ENCODE results near the gene RECK.
A peak's percentile ranks its signal among the peaks of the same experiment; 100 is the strongest.

The RECK gene

DNA sequence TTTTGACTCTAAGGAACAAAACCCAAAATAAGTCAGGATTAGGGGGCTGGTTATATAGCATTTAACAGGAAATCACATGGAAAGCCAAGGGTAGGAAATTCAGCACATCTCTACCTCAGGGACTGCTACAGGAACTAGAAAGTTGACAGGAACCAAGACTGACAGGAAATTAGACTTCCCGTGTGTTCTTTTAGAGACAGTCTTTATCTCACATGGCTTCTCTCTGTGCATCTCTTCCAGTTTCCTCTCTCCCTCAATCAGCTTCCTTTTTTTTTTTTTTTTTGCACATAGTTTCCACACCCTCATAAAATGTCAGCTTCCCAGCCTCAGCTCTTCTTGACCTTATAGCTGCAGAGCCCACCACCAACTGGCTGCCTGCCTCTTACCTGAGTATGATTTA is 4.8 kb downstream of the RECK start:
- DNase-seq (ENCODE audit: low read depth) = no peak
- TF ChIP-seq, protein P1, sequence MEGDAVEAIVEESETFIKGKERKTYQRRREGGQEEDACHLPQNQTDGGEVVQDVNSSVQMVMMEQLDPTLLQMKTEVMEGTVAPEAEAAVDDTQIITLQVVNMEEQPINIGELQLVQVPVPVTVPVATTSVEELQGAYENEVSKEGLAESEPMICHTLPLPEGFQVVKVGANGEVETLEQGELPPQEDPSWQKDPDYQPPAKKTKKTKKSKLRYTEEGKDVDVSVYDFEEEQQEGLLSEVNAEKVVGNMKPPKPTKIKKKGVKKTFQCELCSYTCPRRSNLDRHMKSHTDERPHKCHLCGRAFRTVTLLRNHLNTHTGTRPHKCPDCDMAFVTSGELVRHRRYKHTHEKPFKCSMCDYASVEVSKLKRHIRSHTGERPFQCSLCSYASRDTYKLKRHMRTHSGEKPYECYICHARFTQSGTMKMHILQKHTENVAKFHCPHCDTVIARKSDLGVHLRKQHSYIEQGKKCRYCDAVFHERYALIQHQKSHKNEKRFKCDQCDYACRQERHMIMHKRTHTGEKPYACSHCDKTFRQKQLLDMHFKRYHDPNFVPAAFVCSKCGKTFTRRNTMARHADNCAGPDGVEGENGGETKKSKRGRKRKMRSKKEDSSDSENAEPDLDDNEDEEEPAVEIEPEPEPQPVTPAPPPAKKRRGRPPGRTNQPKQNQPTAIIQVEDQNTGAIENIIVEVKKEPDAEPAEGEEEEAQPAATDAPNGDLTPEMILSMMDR (IDR thresholded peaks at IDR 0.05; ENCODE audit: control insufficient read depth, extremely low read depth, insufficient read depth) = no peak
- H3K4me3 ChIP-seq (ENCODE audit: low read depth, low read length) = no peak overlapping the region

DNA sequence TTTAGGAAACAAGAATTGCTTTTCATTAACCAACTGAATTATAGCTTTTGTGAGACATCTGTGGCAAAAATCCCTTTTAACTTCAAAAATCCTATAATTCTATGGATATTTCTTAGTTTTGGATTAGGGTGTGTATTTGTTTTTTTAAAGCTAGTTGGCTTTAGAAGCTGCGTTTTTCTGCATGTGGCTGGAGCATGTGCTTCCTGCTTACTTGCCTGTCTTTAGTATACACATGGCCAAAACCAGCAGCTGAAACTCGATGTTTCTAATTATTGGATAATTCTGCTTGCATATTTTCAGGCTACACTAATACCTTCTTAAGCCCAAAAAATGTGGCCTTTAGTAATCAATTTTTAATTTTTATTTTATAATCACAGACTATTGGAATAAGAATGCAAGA is 8.9 kb downstream of the RECK start:
- no peak for DNase-seq (ENCODE audit: low read depth)
- no peak overlapping the region for H3K4me3 ChIP-seq (ENCODE audit: low read depth, low read length)
- TF ChIP-seq, protein P1 (IDR thresholded peaks at IDR 0.05; ENCODE audit: control insufficient read depth, extremely low read depth, insufficient read depth) = no peak

DNA sequence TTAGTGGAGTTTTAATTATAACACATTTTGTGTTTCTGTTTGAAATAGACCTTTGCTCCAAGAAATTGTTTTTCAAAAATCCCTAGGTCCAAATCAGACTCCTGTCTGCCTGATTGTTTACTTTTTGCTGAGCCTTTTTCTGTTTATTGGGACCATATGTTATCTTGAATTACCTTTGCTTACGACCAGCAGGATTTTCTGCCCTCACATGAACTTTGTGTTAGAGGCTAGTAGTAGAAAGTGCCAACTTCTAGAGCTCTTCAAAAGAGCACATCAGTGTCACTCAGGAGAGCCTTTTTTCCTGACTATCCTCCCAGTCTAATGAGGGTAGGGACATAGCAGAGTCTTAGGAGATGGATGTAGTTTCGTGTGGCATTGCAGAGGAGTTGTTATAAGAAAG is 10.2 kb downstream of the RECK start:
- TF ChIP-seq, protein P1 (IDR thresholded peaks at IDR 0.05; ENCODE audit: control insufficient read depth, extremely low read depth, insufficient read depth) = no peak
- peak; percentile 82 for DNase-seq (ENCODE audit: low read depth)
- no peak overlapping the region for H3K4me3 ChIP-seq (ENCODE audit: low read depth, low read length)

DNA sequence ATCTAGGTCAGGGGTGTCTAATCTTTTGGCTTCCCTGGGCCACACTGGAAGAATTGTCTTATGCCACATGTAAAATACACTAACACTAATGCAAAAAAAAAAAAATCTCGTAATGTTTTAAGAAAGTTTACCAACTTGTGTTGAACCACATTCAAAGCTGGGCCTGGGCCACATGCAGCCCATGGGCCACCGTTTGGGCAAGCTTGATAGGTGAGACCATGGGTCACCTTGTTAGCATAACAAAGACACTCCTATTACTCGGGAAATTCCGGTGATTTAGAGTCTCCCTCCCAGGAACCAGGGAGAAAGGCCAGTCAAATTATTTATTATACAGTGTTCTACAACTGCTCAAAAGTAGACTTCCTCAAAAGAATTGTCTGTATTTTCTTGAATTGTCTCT is 12.7 kb downstream of the RECK start:
- H3K4me3 ChIP-seq (ENCODE audit: low read depth, low read length) = no peak overlapping the region
- no peak for DNase-seq (ENCODE audit: low read depth)
- TF ChIP-seq, protein P1 (IDR thresholded peaks at IDR 0.05; ENCODE audit: control insufficient read depth, extremely low read depth, insufficient read depth) = no peak

DNA sequence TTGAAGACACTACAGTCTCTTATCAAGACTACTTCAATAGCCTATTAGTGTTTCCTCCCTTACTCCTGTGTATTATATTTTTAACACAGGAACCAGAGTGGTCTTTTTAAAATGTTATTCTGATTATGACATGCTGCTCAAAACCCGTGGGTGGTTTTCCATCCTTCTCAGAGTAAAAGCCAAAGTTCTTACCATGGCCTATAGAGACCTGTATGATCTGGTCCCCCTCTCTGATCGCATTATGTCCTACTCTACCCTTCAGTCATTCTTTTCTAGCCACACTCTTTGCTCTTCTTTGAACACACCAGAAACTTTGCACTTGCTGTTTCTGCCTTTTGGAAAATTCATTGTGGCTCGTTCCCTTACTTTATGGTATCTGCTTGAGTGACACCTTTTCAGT is 13.8 kb downstream of the RECK start:
- TF ChIP-seq, protein P1 (IDR thresholded peaks at IDR 0.05; ENCODE audit: control insufficient read depth, extremely low read depth, insufficient read depth) = no peak
- DNase-seq (ENCODE audit: low read depth) = no peak
- no peak overlapping the region for H3K4me3 ChIP-seq (ENCODE audit: low read depth, low read length)

DNA sequence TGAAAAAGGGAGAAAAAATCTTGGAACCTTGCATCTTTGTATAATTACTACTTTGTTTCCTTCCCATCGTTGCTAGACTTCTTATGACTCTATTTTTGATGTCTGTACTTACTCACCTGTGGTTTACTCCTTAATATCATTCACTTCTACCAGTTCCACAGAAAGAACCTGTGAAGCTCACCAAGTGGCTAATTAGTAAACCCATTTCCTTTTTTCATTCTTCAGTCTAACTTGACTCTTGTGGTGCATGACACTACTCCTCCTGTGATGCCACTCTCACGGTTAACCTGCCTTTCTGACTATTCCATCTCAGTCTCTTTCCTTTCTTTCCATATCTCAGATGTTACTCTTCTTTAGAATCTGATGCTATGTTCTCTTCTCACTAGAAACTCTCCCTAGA is 14.6 kb downstream of the RECK start:
- DNase-seq (ENCODE audit: low read depth) = no peak
- TF ChIP-seq, protein P1 (IDR thresholded peaks at IDR 0.05; ENCODE audit: control insufficient read depth, extremely low read depth, insufficient read depth) = no peak
- H3K4me3 ChIP-seq (ENCODE audit: low read depth, low read length) = no peak overlapping the region

DNA sequence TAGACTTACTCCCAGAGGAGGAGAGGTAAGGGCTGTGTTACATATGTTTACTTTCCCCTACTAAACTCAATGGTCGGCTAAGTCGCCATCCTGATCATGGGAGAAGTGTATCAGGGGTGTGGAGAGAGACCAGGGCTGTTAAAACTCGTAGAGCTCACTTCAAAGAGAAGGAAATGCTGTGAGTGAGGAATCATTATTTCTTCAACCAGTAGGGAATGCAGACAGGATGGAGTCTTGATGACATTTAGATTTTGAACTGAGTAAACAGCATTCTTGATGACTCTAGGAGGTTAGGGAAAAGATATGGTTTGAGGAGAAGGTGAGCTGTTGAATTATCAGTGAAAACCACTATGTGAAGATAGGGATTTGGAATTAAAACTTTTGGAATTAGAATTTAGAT is 17.3 kb downstream of the RECK start:
- no peak overlapping the region for H3K4me3 ChIP-seq (ENCODE audit: low read depth, low read length)
- TF ChIP-seq, protein P1 (IDR thresholded peaks at IDR 0.05; ENCODE audit: control insufficient read depth, extremely low read depth, insufficient read depth) = no peak
- no peak for DNase-seq (ENCODE audit: low read depth)

All from LNCaP clone FGC (cell line).